GM18520 (cell line): ENCODE data around the gene ADAMTS2.

Experiments used
- ATAC-seq: cut with Tn5 transposase; IDR thresholded peaks from one replicate; pipeline ENCODE4 v1.9.1; 2021; ENCODE audit not compliant: unreplicated experiment

The ADAMTS2 gene

GRCh38 chr5:179258001-179258921 is 87.0 kb downstream of the ADAMTS2 start:
- ATAC-seq: no peak

- ATAC-seq: no peak
Observed at GRCh38 chr5:179257176-179257682, 88.0 kb downstream of the ADAMTS2 start.

GRCh38 chr5:179256328-179257175 is 88.7 kb downstream of the ADAMTS2 start:
- no peak for ATAC-seq

GRCh38 chr5:179255527-179256327 is 89.5 kb downstream of the ADAMTS2 start:
- ATAC-seq: no peak

GRCh38 chr5:179254638-179255271 is 90.5 kb downstream of the ADAMTS2 start:
- no peak for ATAC-seq

- ATAC-seq: no peak
Observed at GRCh38 chr5:179253730-179254129, 91.5 kb downstream of the ADAMTS2 start.

- no peak for ATAC-seq
Observed at GRCh38 chr5:179251276-179251969, 93.8 kb downstream of the ADAMTS2 start.

- ATAC-seq: no peak
Observed at GRCh38 chr5:179250561-179251225, 94.6 kb downstream of the ADAMTS2 start.

- no peak for ATAC-seq
Observed at GRCh38 chr5:179246227-179246626, 99.0 kb downstream of the ADAMTS2 start.

GRCh38 chr5:179245031-179245430 is 100.2 kb downstream of the ADAMTS2 start:
- no peak for ATAC-seq

- no peak for ATAC-seq
Observed at GRCh38 chr5:179244044-179244443, 101.2 kb downstream of the ADAMTS2 start.

GRCh38 chr5:179243333-179243732 is 101.9 kb downstream of the ADAMTS2 start:
- ATAC-seq: no peak

- ATAC-seq: no peak
Observed at GRCh38 chr5:179242676-179243075, 102.6 kb downstream of the ADAMTS2 start.

- ATAC-seq: no peak
Observed at GRCh38 chr5:179241764-179242370, 103.4 kb downstream of the ADAMTS2 start.

- no peak for ATAC-seq
Observed at GRCh38 chr5:179241175-179241574, 104.1 kb downstream of the ADAMTS2 start.

GRCh38 chr5:179240561-179240960 is 104.7 kb downstream of the ADAMTS2 start:
- ATAC-seq: no peak

- no peak for ATAC-seq
Observed at GRCh38 chr5:179239256-179240135, 105.8 kb downstream of the ADAMTS2 start.

GRCh38 chr5:179238628-179238970 is 106.7 kb downstream of the ADAMTS2 start:
- ATAC-seq: no peak
